H1 (cell line): ENCODE results near the gene ROS1. TPM values are rescaled to one million over a fixed set of nuclear protein-coding genes. Genes with fewer than 3 reads are reported as not detected.

Experiments
- CBX5 ChIP-seq: fragments of 300-800, 300-1000 bp; sonication (generic); IDR thresholded peaks from 2 replicates; pipeline ENCODE4 v1.7.1; 2016; ENCODE audit warnings: antibody characterized with exemption, low read length, low read depth
- EZH2 ChIP-seq: fragments of 200-600 bp; sonication (generic); IDR thresholded peaks from 2 replicates; pipeline ENCODE4 v1.7.1; 2012; ENCODE audit warnings: low read depth, mild to moderate bottlenecking, moderate library complexity, low read length, inconsistent platforms; ENCODE audit not compliant: severe bottlenecking
- RFX5 ChIP-seq: IDR thresholded peaks from 2 replicates; pipeline ENCODE4 v1.6.1; 2011; ENCODE audit warnings: low read depth, low read length, improper control_type of control experiment, borderline replicate concordance
- TAF1 ChIP-seq: IDR thresholded peaks from 2 replicates; pipeline ENCODE4 v1.6.1; 2011; ENCODE audit warnings: mild to moderate bottlenecking, low read depth, low read length
- TBP ChIP-seq: IDR thresholded peaks from 2 replicates; pipeline ENCODE4 v1.6.1; 2011; ENCODE audit warnings: low read depth, low read length, improper control_type of control experiment
- polyA plus RNA-seq, 7 experiments: library from polyadenylated mRNA; depleted of rRNA in 3 of 7; stranded (reverse) in 5 of 7; unstranded in 2 of 7; fragments of >200 nt in 5 of 7; fragments of 200-250 nt in 2 of 7; gene quantifications; 1 replicate in 5 of 7; 2 replicates in 1 of 7; 4 replicates in 1 of 7; pipeline versions ENCODE4 v1.2.1 to v1.2.3, GENCODE V29; 2011 to 2013; ENCODE audit warnings: missing spikeins in 2 of 7, mixed read lengths in 2 of 7
- total RNA-seq: library from RNA; stranded (reverse); fragmentation: NEBNext Ultra II Directional; extraction: Animal tissue kit (Norgen Biotek cat#: 25700); gene quantifications from 2 replicates; pipeline ENCODE4 v1.2.1, GENCODE V29; 2021
- TF ChIP-seq, protein P1 (sequence below): IDR thresholded peaks from 2 replicates; pipeline ENCODE4 v1.6.1; 2012; ENCODE audit warnings: inconsistent platforms

ROS1 gene
- total and polyA plus RNA-seq, 2 of the 8 experiments (the other 6 are each of a cell fraction or from before 2014, with no cell fraction given): not detected

DNA sequence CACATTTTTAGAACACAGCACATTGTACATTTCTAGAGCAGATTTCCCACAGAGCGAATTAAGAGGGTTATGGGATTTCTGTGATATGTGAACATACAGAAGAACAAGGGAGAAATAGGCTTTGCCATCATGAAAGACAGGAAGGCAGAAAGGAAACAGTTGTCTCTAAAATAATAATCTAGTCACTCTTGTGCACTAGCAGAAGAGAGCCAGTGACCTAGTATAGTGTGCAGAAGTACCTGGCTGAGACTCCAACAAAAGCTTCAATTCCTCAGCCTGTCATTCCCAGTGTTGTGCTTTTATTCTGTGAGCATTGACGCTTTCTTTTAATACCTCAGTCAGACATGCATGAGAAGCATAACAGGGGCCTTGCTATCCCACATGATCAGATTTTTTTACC lies 39.0 kb upstream of the ROS1 start (continued):
- TF ChIP-seq EZH2 (no peak), TBP (no peak), RFX5 (no peak), TAF1 (no peak), CBX5 (no peak)
- TF ChIP-seq, protein P1, sequence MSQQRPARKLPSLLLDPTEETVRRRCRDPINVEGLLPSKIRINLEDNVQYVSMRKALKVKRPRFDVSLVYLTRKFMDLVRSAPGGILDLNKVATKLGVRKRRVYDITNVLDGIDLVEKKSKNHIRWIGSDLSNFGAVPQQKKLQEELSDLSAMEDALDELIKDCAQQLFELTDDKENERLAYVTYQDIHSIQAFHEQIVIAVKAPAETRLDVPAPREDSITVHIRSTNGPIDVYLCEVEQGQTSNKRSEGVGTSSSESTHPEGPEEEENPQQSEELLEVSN: no peak
- TF ChIP-seq, all 59 proteins: peak for 0
